Keratinocyte (primary cell): ENCODE data around the gene BICD2. TPM values are rescaled to one million over a fixed set of nuclear protein-coding genes. Genes with fewer than 3 reads are reported as not detected.

ENCODE experiments used
- DNase-seq: peaks from one replicate; pipeline ENCODE4 v3.0.0-alpha.2; 2011; ENCODE audit warnings: low read depth, missing footprints, low spot score
- FAIRE-seq: peaks from 2 replicates; lab custom pipeline; 2011; peaks lifted over from hg19 to GRCh38; lab: Jason Lieb, UNC
- H2AFZ ChIP-seq: 2 replicates; pipeline ENCODE4 v1.6.0; 2012; ENCODE audit warnings: low read length, control low read depth, inconsistent platforms; ENCODE audit not compliant: control insufficient read depth
- H3K27ac ChIP-seq: 2 replicates; pipeline ENCODE4 v1.5.1; 2011; ENCODE audit warnings: low read length; ENCODE audit not compliant: control insufficient read depth, insufficient read depth
- H3K27me3 ChIP-seq: 3 replicates; pipeline ENCODE4 v1.6.0; 2011; ENCODE audit warnings: low read length; ENCODE audit not compliant: control insufficient read depth, insufficient read depth; ENCODE audit errors: extremely low read depth
- H3K36me3 ChIP-seq, 2 experiments: 2 replicates in 1 of 2; 3 replicates in 1 of 2; pipeline ENCODE4 v1.5.1; 2011; ENCODE audit warnings: low read length in 2 of 2, mild to moderate bottlenecking in 1 of 2; ENCODE audit not compliant: control insufficient read depth in 2 of 2, insufficient read depth in 2 of 2; ENCODE audit errors: extremely low read depth in 1 of 2
- H3K4me1 ChIP-seq: 3 replicates; pipeline ENCODE4 v1.5.1; 2011; ENCODE audit warnings: low read length; ENCODE audit not compliant: control insufficient read depth, insufficient read depth; ENCODE audit errors: extremely low read depth
- H3K4me2 ChIP-seq: 3 replicates; pipeline ENCODE4 v1.6.0; 2011; ENCODE audit warnings: low read depth, low read length; ENCODE audit not compliant: control insufficient read depth, insufficient read depth; ENCODE audit errors: extremely low read depth
- H3K4me3 ChIP-seq, 3 experiments: fragments of 200-600 bp in 1 of 3; sonication (generic) in 1 of 3; 2 replicates in 2 of 3; 3 replicates in 1 of 3; pipeline ENCODE4 v1.5.1; 2011 to 2016; ENCODE audit warnings: low read length in 3 of 3, mild to moderate bottlenecking in 3 of 3, control low read depth in 2 of 3, inconsistent platforms in 1 of 3, low read depth in 1 of 3, mixed read lengths in 1 of 3, mixed run types in 1 of 3, moderate library complexity in 1 of 3; ENCODE audit not compliant: control insufficient read depth in 2 of 3, insufficient read depth in 2 of 3; ENCODE audit errors: extremely low read depth in 1 of 3
- H3K79me2 ChIP-seq: 2 replicates; pipeline ENCODE4 v1.6.0; 2012; ENCODE audit warnings: low read length; ENCODE audit not compliant: control insufficient read depth, insufficient read depth
- H3K9ac ChIP-seq: 3 replicates; pipeline ENCODE4 v1.6.0; 2011; ENCODE audit warnings: low read length; ENCODE audit not compliant: control insufficient read depth, insufficient read depth; ENCODE audit errors: extremely low read depth
- H3K9me1 ChIP-seq: 3 replicates; pipeline ENCODE4 v1.6.0; 2011; ENCODE audit warnings: low read length; ENCODE audit not compliant: control insufficient read depth, insufficient read depth; ENCODE audit errors: extremely low read depth
- H3K9me3 ChIP-seq: 2 replicates; pipeline ENCODE4 v1.5.1; 2012; ENCODE audit warnings: low read depth, low read length; ENCODE audit not compliant: control insufficient read depth
- H4K20me1 ChIP-seq: 3 replicates; pipeline ENCODE4 v1.6.0; 2011; ENCODE audit warnings: low read length; ENCODE audit not compliant: control insufficient read depth, insufficient read depth; ENCODE audit errors: extremely low read depth
- CTCF ChIP-seq, 3 experiments: IDR thresholded peaks in 1 of 3; conservative IDR thresholded peaks in 1 of 3; optimal IDR thresholded peaks in 1 of 3; 2 replicates in 2 of 3; 3 replicates in 1 of 3; pipeline versions ENCODE3 to v1.5.1; 2011; ENCODE audit warnings: low read length in 3 of 3, mild to moderate bottlenecking in 3 of 3, moderate library complexity in 2 of 3, control low read depth in 1 of 3, inconsistent platforms in 1 of 3; ENCODE audit not compliant: insufficient read depth in 2 of 3; ENCODE audit errors: extremely low read depth in 1 of 3
- EZH2 ChIP-seq: IDR thresholded peaks from one replicate; pipeline ENCODE4 v1.6.1; 2012; ENCODE audit warnings: inconsistent platforms, mild to moderate bottlenecking, low read length, moderate library complexity
- dilution Hi-C: fragments of 300-500 bp; cut with MboI; formaldehyde crosslinking; loops from one replicate; pipeline ENCODE4 v1.7.0; 2020; ENCODE audit warnings: low sequenced_read_pairs; ENCODE audit not compliant: extremely low pct_ligation_motif_present
- polyA plus RNA-seq, 5 experiments: library from polyadenylated mRNA; depleted of rRNA in 3 of 5; stranded (reverse) in 3 of 5; stranded (forward) in 1 of 5; unstranded in 1 of 5; fragments of >200 nt; gene quantifications; 1 replicate in 1 of 5; 2 replicates in 3 of 5; 3 replicates in 1 of 5; pipeline versions ENCODE4 v1.2.1 to v1.2.3, GENCODE V29; 2011 to 2012; ENCODE audit warnings: missing spikeins in 2 of 5, low read depth in 1 of 5, low replicate concordance in 1 of 5

The BICD2 gene
- polyA plus RNA-seq, 1 donor (not counting 4 experiments of a cell fraction or from before 2014, with no cell fraction given): 41.9 TPM

- H3K9ac ChIP-seq: no peak overlapping the region
- H3K4me1 ChIP-seq: peaks cover 15% of the 10 kb centered on the region
- H3K36me3 ChIP-seq: no peaks in the 10 kb centered on the region
- DNase-seq: no peak
- H3K4me3 ChIP-seq: no peak overlapping the region
- no peak overlapping the region for H3K4me2 ChIP-seq
- H3K27ac ChIP-seq: no peak overlapping the region
- TF ChIP-seq EZH2: no peak
- no peak for TF ChIP-seq CTCF (optimal IDR thresholded peaks at IDR 0.05 in 1 of 3, IDR thresholded peaks at IDR 0.05 in 1 of 3, conservative IDR thresholded peaks at IDR 0.05 in 1 of 3; ENCODE audit: extremely low read depth in 1 of 3, insufficient read depth in 2 of 3, low read length in 3 of 3)
- H3K27me3 ChIP-seq: no peaks in the 10 kb centered on the region
- no peaks in the 10 kb centered on the region for H3K79me2 ChIP-seq
- H3K9me1 ChIP-seq: no peaks in the 10 kb centered on the region
- dilution Hi-C loops: no loop called here
- no peaks in the 10 kb centered on the region for H3K9me3 ChIP-seq
- no peak overlapping the region for H2AFZ ChIP-seq
- FAIRE-seq: no peak
- H4K20me1 ChIP-seq: no peaks in the 10 kb centered on the region
Observed at GRCh38 chr9:92795598-92796336, 31.1 kb upstream of the BICD2 start.

- TF ChIP-seq CTCF (optimal IDR thresholded peaks at IDR 0.05 in 1 of 3, IDR thresholded peaks at IDR 0.05 in 1 of 3, conservative IDR thresholded peaks at IDR 0.05 in 1 of 3; ENCODE audit: extremely low read depth in 1 of 3, insufficient read depth in 2 of 3, low read length in 3 of 3) (no peak), EZH2 (no peak)
- no peak overlapping the region for H3K27ac ChIP-seq
Observed at GRCh38 chr9:92795000-92795399, 30.4 kb upstream of the BICD2 start.

More at GRCh38 chr9:92795000-92795399, 30.4 kb upstream of the BICD2 start:
- Histone ChIP-seq H3K4me1 (peaks cover 7% of the 10 kb centered on the region), H3K4me3 (no peak overlapping the region), H3K9ac (no peak overlapping the region), H3K9me1 (no peaks in the 10 kb centered on the region), H3K4me2 (no peak overlapping the region), H4K20me1 (no peaks in the 10 kb centered on the region), H3K36me3 (no peaks in the 10 kb centered on the region), H2AFZ (no peak overlapping the region), H3K27me3 (no peaks in the 10 kb centered on the region), H3K79me2 (no peaks in the 10 kb centered on the region), H3K9me3 (no peaks in the 10 kb centered on the region)
- no peak for FAIRE-seq
- dilution Hi-C loops: no loop called here
- no peak for DNase-seq
